GM18508 (cell line): ENCODE measurements around the gene CDC42BPG.

ENCODE experiments used
- ATAC-seq: cut with Tn5 transposase; IDR thresholded peaks from one replicate; pipeline ENCODE4 v1.9.1; 2021; ENCODE audit warnings: moderate number of reproducible peaks; ENCODE audit not compliant: insufficient read depth, unreplicated experiment

The CDC42BPG gene

GRCh38 chr11:64879244-64879900, 34.9 kb upstream of the CDC42BPG start:
- no peak for ATAC-seq

- peak; percentile 41 for ATAC-seq
Measured at GRCh38 chr11:64878494-64879243, 34.2 kb upstream of the CDC42BPG start, which contains the start of gene EHD1. TSS of gene EHD1 (minus strand) at chr11:64878621. CDS start at chr11:64878464, 157 bp downstream.

DNA sequence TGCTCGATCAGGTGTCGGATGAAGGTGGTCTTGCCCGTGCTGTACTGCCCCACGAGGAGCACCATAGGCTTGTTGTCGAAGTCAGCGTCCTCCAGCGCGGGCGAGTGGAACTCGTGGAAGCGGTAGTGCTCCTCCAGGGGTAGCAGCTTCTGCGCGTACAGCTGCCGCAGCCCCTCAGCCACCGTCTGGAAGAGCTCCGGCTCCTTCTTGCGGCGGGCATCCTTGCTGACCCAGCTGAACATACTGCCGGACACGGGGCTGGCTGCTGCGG, 33.7 kb upstream of the CDC42BPG start:
- no peak for ATAC-seq

DNA sequence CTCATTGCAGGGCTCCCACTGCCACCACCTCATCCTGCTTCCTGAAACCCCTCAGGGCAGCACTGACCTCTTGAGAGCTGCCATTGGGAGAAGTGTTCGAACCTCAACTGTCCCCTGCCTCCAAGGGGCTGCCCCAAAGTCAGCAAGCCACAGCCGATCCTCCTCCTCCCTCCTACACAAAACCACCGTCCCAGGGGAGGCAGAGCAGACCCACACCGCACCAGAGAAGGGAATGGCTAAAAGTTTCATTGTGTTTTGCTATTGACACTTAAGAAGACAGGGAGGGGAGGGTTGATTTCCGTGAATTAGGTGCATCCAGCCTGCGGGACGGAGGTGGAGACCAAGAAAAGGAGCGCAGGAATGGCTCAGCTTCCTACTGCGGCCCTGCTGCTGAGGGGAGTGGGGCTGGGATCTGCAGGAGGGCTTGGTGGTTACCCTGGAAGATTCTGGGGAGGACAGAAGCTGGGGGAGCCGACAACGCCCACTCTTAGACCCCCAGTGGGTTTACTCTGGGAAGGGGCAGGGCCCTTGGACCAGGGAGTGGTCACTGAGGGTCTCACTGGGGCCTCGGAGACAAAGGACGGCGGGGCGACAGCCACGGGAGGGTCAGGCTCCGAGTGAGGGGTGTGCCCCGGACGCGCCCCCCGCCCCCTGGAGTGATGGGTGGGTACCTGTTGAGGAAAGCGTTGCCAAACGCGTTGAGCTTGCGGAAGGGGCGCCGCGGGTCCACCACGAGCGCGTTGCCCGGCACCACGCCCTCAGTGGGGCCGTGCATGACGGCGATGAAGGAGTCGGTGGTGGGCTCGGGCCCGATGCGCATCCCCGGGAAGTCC, 33.2 kb upstream of the CDC42BPG start:
- ATAC-seq: no peak

DNA sequence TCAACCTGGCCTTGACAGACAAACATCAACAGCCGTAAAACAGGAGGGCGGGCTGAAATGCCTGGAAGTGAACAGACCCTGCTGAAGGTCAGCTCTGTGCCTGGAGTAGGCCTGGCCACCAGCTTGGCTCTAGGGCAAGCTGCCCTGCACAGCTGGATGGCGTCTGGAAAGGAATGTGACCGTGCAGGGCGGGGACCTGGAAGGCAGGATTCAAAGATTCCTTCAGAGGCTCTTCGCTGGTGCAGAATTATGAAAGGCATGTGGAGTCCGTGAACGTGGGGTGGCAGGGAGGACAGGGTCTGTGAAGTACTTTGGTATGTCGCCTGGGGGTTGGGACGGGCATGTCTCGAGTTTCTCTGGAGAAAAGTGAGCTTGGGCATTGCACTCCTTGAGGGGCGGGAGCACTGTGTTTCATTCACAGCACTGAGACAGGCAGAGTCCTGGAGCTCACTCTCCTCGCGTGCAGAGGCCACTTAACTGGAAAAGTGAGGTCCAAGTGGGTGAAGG, 32.4 kb upstream of the CDC42BPG start:
- no peak for ATAC-seq

- ATAC-seq: no peak
Measured at GRCh38 chr11:64876229-64876750, 31.8 kb upstream of the CDC42BPG start.

- no peak for ATAC-seq
Measured at GRCh38 chr11:64875369-64876228, 31.1 kb upstream of the CDC42BPG start.

DNA sequence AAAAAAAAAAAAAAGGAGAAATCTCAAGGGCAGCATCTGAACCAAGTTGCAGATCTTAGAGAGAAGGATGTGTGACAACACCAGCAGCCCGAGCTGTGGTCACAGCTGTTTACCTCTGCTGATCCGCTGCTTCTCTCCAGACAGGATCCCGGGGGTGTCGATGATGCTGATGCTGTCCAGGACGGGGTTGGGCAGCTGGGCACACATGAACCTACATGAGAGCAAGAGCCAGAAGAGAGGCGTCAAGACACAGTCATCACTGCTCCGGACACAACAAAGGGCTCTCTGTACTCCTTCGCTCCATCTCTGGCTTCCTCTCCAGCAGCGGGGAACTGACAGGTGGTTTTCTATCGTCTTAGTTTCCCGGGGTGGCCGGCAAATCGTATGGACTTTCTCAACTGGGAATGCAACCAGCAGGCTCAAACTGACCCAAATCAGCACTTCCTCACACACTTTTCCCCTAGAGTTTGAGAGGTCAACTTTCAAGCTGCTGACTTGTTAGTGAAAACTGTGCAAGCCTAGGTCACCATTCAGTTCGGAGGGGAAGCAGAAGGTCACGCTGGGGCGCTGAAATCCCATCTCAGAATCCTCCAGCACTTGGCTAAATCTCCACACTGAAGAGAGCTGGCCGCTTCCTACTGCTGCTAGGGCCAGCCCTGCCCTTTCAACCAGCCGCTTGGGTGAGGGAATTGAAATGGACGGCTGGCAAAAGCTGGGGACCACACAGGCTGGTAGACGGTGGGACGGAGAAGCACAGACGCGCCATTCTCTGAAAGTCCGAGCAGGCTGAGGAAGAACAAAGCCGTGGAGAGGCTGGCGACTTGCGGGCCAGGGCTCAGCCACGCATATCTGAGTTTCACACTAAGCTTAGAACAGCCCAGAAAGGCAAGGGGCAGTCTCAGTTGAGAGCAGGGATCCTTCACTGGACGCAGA, 30.1 kb upstream of the CDC42BPG start:
- ATAC-seq: no peak

DNA sequence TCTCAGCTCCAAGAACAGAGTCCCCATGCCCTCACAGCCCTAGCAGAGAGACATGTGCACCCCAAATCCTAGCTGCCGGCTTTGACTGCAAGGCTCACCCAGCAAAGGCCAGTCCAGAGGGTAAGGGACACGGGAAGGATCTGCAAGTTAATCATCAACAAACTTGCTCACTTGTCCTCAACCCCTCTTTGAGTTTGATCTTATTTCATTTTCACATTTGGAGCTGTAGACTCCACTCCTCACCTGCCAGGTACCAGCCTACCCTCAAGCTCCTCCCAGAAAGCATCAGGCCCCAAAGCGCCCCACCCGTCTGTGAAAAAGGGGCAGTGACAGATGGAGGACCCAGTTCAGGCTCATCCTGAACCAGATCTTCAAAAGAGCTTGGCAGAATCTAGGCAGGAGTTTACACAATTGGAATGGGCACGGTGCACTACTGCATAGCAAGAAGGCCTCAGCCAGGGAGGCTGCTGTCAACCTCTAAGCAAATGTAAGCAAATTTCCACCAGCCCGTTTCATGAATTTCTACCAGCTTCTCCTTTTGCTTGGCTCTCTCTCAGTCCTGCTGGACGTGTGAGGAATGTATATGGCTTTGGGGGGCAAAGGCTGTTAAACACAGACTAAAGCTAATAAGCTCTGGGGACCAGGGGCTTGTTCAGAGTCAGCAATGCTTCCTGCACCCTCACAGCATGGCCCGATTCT, 28.5 kb upstream of the CDC42BPG start:
- no peak for ATAC-seq

GRCh38 chr11:64871492-64871891, 27.0 kb upstream of the CDC42BPG start:
- ATAC-seq: no peak

GRCh38 chr11:64870893-64871466, 26.5 kb upstream of the CDC42BPG start:
- no peak for ATAC-seq

- no peak for ATAC-seq
Measured at GRCh38 chr11:64870176-64870892, 25.9 kb upstream of the CDC42BPG start.

DNA sequence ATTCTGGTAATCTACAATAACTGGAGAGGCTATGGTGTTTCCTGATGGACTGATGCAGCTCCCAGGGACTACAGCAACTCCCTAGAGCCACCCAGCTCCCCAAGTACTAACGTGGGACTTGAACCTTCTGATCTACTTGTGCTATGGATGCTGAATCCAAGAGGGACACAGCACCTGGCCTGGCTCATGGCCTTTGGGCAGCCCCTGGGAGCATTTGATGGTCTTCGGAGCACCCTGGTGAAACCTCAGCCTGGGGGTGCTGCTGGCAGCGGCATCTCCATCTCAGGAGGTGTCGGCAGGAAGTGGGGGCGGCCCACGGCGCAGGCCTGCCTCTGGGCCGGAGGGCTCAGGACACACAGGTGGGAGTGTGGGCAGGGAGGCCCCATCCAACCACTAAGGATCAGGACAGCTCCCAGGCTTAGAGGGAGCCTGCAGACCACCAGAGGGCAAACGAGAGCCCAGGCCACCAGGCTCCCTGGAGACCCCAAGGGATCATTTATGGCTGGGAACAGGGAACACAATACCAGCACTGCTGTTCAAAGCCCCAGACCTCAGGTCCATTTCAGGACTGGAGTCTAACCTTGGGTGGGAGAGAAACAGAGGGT, 25.2 kb upstream of the CDC42BPG start:
- ATAC-seq: no peak

DNA sequence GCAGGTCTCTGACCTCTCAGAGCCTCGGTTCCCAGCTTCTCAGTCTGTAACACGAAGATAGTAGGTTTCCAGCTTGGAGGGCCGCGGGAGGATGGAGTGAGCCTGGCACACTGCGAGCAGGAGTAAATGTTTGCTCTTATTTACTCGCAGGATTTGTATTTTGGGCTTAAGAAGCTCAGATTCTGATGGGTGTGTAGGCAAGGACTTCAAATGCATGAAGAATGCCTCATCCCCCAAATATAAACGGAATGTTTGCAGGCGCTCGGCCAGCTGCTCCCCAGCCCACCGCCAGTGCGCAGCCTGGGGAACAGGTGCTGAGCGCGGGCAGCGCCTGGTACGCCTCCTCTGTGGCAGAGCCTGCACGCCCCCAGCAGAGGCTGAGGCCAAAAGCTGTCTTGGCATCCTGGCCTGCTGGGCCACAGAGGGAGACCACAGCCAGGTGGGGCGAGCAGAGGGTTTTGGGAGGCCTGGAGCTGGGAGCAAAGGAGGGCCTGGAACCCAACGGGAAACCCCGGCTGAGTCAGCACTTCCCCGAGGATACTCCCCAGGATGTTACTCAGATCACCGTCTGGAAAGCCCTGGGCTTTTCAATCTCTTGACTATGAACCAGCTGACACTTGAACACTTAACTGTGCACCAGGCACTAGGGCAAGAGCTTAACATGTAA, 24.6 kb upstream of the CDC42BPG start:
- no peak for ATAC-seq

DNA sequence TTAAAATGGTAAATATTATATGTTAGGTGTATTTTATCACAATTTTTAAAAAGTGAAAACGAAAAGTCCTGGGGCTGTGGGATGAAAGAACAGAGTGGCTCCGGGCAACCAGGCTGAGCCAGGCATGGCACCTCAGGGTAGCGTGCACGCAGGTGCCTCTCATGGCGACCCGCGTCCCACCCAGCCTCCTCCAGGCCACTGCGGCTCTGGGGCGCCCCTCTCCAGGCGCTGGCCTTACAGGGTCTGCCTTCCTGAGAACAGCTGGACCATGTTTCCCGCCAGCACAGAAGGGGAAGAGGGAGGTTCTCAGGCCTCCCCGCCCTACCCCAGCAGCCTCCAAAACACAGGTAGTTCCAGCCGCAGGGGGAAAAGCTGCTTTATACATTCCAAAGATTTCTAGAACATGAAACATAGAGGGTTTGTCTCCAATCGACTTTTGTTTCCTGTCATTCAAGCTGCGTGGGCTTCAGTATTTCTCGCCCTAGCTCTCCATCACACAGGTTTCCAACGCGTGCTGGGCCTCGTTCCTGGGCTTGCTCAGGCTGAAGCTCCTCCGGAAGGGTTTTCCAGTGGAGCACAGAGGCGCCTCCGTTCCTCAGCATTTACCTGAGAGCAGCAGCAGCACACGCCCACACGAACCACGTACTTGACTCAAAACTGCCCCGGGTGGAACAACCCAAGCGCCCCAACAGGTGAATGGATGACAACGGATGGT, 23.5 kb upstream of the CDC42BPG start:
- ATAC-seq: no peak

- ATAC-seq: no peak
Measured at GRCh38 chr11:64866173-64866491, 21.7 kb upstream of the CDC42BPG start.
